Right lobe of liver (tissue), 6 donors: ENCODE measurements around the gene RNF145. TPM values are rescaled to one million over a fixed set of nuclear protein-coding genes. Genes with fewer than 3 reads are reported as not detected.
"Not testable (repeated sequence)": the region's sequence is repeated elsewhere in the genome, so short reads cannot be mapped to it uniquely, and the experiment has no call there.

Experiments used
- ATAC-seq, 4 donors: fragments of 200-7000 bp; cut with Tn5 transposase; one replicate each; pipeline ENCODE4 v1.9.1; 2020; ENCODE audit warnings: mild to moderate bottlenecking in 4 of 4, moderate library complexity in 4 of 4
- DNase-seq, 3 donors: peaks; one replicate each; pipeline ENCODE4 v3.0.0-alpha.2; 2020
- H3K27ac ChIP-seq, 3 donors: fragments of 200-600 bp; one replicate each; pipeline ENCODE4 v1.8.0; 2022
- H3K27me3 ChIP-seq, 2 donors: fragments of 200-600 bp; one replicate each; pipeline ENCODE4 v1.8.0; 2022
- H3K36me3 ChIP-seq, 4 donors: fragments of 200-600 bp; sonication (generic) in 1 of 4; one replicate each; pipeline versions ENCODE4 v1.5.1 to v1.8.0; 2017 to 2022; ENCODE audit warnings: control low read depth in 1 of 4
- H3K4me1 ChIP-seq, 4 donors: fragments of 200-600 bp; sonication (generic) in 1 of 4; one replicate each; pipeline versions ENCODE4 v1.5.1 to v1.8.0; 2017 to 2022; ENCODE audit warnings: control low read depth in 1 of 4
- H3K4me3 ChIP-seq, 3 donors: fragments of 200-600 bp; one replicate each; pipeline ENCODE4 v1.8.0; 2022
- H3K9me3 ChIP-seq, 4 donors: fragments of 200-600 bp; sonication (generic) in 1 of 4; one replicate each; pipeline versions ENCODE4 v1.5.1 to v1.8.0; 2017 to 2022; ENCODE audit warnings: control low read depth in 1 of 4
- CTCF ChIP-seq, 4 donors: fragments of 200-600 bp in 3 of 4; fragments of 450-650 bp in 1 of 4; IDR thresholded peaks; one replicate each; pipeline versions ENCODE4 v1.5.1 to v1.8.0; 2016 to 2022; ENCODE audit warnings: antibody characterized with exemption in 4 of 4, mild to moderate bottlenecking in 2 of 4
- POLR2A ChIP-seq: fragments of 450-650 bp; IDR thresholded peaks from one replicate; pipeline ENCODE4 v1.6.1; 2017; ENCODE audit warnings: antibody characterized with exemption, mild to moderate bottlenecking
- WGBS: methylation state at CpG from one replicate; pipeline ENCODE4 v1.1.6; 2018; ENCODE audit warnings: low coverage, low lambda C conversion rate; ENCODE audit not compliant: insufficient coverage; ENCODE audit errors: missing lambda C conversion rate; 5-methylcytosine and 5-hydroxymethylcytosine counted together
- intact Hi-C, 2 donors: fragments of 100-400 bp; cut with DNase I; formaldehyde crosslinking; loops; one replicate each; pipeline versions ENCODE4 v1.11.2 to v1.14.1; 2022
- total RNA-seq, 6 experiments: library from RNA; depleted of rRNA in 2 of 6; stranded (reverse); fragments of >200 nt in 2 of 6; fragmentation: NEBNext Ultra II Directional in 3 of 6; extraction: Animal tissue kit (Norgen Biotek cat#: 25700) in 3 of 6; gene quantifications; one replicate each; pipeline versions ENCODE4 v1.1.0 to v1.2.4, GENCODE V29; 2016 to 2023
- donor health status: DM: no; HTN: yes; CAD: no.
- donor health status: DM: no; HTN: no; CAD: no.
- donor health status: DM: no; HTN: no; CAD: no.
- donor health status: DM: no; HTN: yes; CAD: no.
- donor health status: DM: no; HTN: yes; CAD: no.

The RNF145 gene
- total RNA-seq, 6 experiments from 2014 or later, result 7.2 to 20.9 (median 10.6) TPM

DNA sequence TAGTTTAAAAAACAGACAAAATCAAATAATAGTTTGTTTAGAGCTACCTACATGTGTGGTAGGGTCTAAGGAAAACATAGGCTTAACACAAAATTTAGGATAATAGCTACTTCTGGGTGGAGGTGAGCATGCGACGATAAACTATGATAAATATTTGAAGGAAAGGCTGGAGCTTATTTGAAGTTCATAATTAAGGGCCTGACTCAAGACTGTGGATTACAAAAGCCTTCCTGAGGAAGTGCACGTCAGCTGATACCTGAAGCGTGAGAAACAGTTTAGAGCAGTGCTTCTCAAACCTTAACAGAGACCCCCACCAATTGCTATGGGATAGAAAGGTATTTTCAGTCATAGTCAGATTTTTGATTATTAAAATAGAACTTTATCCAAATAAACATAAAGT, 33.3 kb upstream of the RNF145 start:
- Histone ChIP-seq H3K4me3 (no peak overlapping the region), H3K27ac (no peak overlapping the region), H3K27me3 (no peaks in the 10 kb centered on the region), H3K4me1 (no peaks in the 10 kb centered on the region), H3K36me3 (no peaks in the 10 kb centered on the region), H3K9me3 (no peaks in the 10 kb centered on the region)
- ATAC-seq (no peak), DNase-seq (no peak)
- TF ChIP-seq POLR2A (no peak), CTCF (IDR thresholded peaks at IDR 0.05) (no peak)
- intact Hi-C loops, result no loop called here
- WGBS, result 27% methylated on average over 2 of the region's 4 CpGs

GRCh38 chr5:159241946-159242552, 32.7 kb upstream of the RNF145 start:
- no peak overlapping the region for H3K4me3 ChIP-seq
- H3K4me1 ChIP-seq, result no peaks in the 10 kb centered on the region
- ATAC-seq, result no peak
- TF ChIP-seq POLR2A, result no peak
- H3K9me3 ChIP-seq, result no peaks in the 10 kb centered on the region
- no peak overlapping the region for H3K27ac ChIP-seq
- WGBS, result 21% methylated on average over 2 of the region's 2 CpGs
- no peaks in the 10 kb centered on the region for H3K36me3 ChIP-seq
- no peaks in the 10 kb centered on the region for H3K27me3 ChIP-seq
- no peak for DNase-seq
- intact Hi-C loops, result no loop called here

- ATAC-seq (no peak), DNase-seq (no peak)
- Histone ChIP-seq H3K27ac (no peak overlapping the region), H3K36me3 (no peaks in the 10 kb centered on the region), H3K4me1 (no peaks in the 10 kb centered on the region), H3K27me3 (no peaks in the 10 kb centered on the region), H3K9me3 (no peaks in the 10 kb centered on the region), H3K4me3 (no peak overlapping the region)
- TF ChIP-seq CTCF (IDR thresholded peaks at IDR 0.05), result no peak
- no peak for TF ChIP-seq POLR2A
- intact Hi-C loops, result no loop called here
- WGBS, result 65% methylated on average over 4 of the region's 4 CpGs
These were observed 31.0 kb upstream of the RNF145 start for GRCh38 chr5:159240301-159240870.

GRCh38 chr5:159235871-159236520, 26.6 kb upstream of the RNF145 start:
- ATAC-seq, H3K4me1 ChIP-seq: not testable (repeated sequence)

GRCh38 chr5:159231167-159231566, 21.8 kb upstream of the RNF145 start:
- Histone ChIP-seq H3K4me3 (no peak overlapping the region), H3K9me3 (no peaks in the 10 kb centered on the region), H3K36me3 (no peaks in the 10 kb centered on the region), H3K4me1 (no peaks in the 10 kb centered on the region), H3K27me3 (no peaks in the 10 kb centered on the region), H3K27ac (no peak overlapping the region)
- no peak for TF ChIP-seq POLR2A
- no peak for TF ChIP-seq CTCF (IDR thresholded peaks at IDR 0.05)
- no peak for ATAC-seq
- no peak for DNase-seq
- 75% methylated on average over 2 of the region's 2 CpGs for WGBS
- intact Hi-C loops, result no loop called here

More at GRCh38 chr5:159235871-159236520, 26.6 kb upstream of the RNF145 start:
- not testable (repeated sequence) for H3K27me3 ChIP-seq, H3K9me3 ChIP-seq, H3K27ac ChIP-seq, DNase-seq, H3K36me3 ChIP-seq, H3K4me3 ChIP-seq
- intact Hi-C loops, result loop anchor here in 1 of 2 donors (5.0 kb wide), 1 partner anchor 549 kb away; no protein-coding TSS in a partner anchor
- 89% methylated on average over 2 of the region's 2 CpGs for WGBS
